ENCODE data around the gene CIDEB. TPM values are rescaled to one million over a fixed set of nuclear protein-coding genes. Genes with fewer than 3 reads are reported as not detected.

Gene CIDEB
- 67.7 TPM for total RNA-seq (2013)
- polyA plus RNA-seq (100 to 1,000 TPM in 1 of 3 donors, 10 to 100 TPM in 2; 36.4 to 126 (median 63.8) TPM), polyA minus RNA-seq (81.2 and 120 TPM in 2 replicates), total RNA-seq (3.0 to 28.9 (median 23.0) reads per million in 11 experiments)

DNA sequence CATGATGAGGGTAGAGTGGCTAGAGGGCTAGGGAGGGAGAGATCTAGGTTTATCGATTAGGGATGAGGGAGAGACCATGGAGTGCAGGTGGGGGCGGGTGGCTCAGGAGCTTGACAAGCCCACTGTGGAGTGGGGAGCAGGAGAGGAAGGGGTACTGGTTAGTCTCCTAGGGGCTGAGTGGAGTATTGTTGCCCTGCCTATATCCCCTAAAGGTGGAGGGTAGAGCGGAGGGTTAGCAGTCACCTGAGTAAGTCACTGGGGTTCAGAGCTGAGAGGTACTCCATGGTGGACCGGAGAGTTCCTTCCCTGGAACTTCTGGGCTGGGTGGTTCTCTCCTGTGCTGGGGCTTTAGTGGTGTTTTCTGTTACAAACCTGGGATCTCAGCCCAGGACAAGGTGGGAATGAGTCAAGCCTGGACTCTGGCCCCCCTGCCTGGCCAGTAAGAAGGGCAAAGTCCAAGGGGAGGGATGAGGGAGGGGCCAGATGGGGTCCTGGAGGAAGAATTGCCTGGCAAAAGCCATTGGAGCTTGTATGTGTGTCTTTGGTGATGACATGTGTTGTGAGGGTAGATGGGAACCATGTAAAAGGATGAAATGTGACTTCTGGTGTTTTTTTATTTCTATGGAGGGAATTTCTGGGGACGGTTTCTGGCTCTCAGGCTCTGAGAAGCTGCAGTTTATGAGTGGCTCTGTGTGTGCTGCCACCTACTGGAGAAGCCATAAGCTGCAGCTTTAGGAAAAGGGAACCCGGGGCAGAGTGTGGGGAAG, at the start of gene CIDEB:
CIDEB (minus strand) TSS at position 403 of the 767 bp plus-strand sequence; CDS start at position 284, 119 bp downstream.
- Histone ChIP-seq H3K36me3 (replicated peaks in 1 of 2; ENCODE audit: control insufficient read depth in 1 of 2, insufficient read depth in 2 of 2, low read length in 2 of 2) (peaks cover 55 to 64% of the 10 kb centered on the region in 2 donors), H3K27ac (ENCODE audit: low read depth in 1 of 2, low read length in 2 of 2) (peak within 1 kb of the TSS; percentile 9 to 57), H3K4me3 (replicated peaks in 1 of 3; ENCODE audit: low read depth in 2 of 3, low read length in 3 of 3) (peak within 1 kb of the TSS in 1 of 3 experiments; percentile 84), H3K27me3 (ENCODE audit: control insufficient read depth in 2 of 2, insufficient read depth in 2 of 2, low read length in 2 of 2) (no peaks in the 10 kb centered on the region), H3K79me2 (ENCODE audit: insufficient read depth, low read length) (peaks cover 81% of the 10 kb centered on the region), H2AFZ (ENCODE audit: insufficient read depth, low read depth, low read length, poor library complexity, severe bottlenecking) (no peak within 1 kb of the TSS), H4K20me1 (ENCODE audit: insufficient read depth, low read length) (peaks cover 62% of the 10 kb centered on the region), H3K9ac (ENCODE audit: insufficient read depth, low read length, poor library complexity, severe bottlenecking) (no peak within 1 kb of the TSS), H3K9me3 (replicated peaks in 1 of 2; ENCODE audit: control insufficient read depth in 1 of 2, insufficient read depth in 1 of 2, low read length in 2 of 2) (no peaks in the 10 kb centered on the region), H3K4me2 (replicated peaks; ENCODE audit: extremely low read depth, low read length, poor library complexity, severe bottlenecking) (peak within 1 kb of the TSS; percentile 93), H3K4me1 (ENCODE audit: control insufficient read depth in 1 of 2, insufficient read depth in 2 of 2, low read length in 2 of 2) (peaks cover 46 to 53% of the 10 kb centered on the region in 2 donors)
- Mint-ChIP-seq H3K36me3 (peaks cover 65 to 76% of the 10 kb centered on the region in 2 donors), H3K4me3 (peak within 1 kb of the TSS; percentile 12 to 59), H3K9me3 (peaks cover 0 to 2% (median 0%) of the 10 kb centered on the region in 7 donors), H3K4me1 (peaks cover 49% of the 10 kb centered on the region), H3K27me3 (ENCODE audit: low read depth in 3 of 3) (no peaks in the 10 kb centered on the region), H3K27ac (peak within 1 kb of the TSS; percentile 24 to 86 (median 60))
- DNase-seq = peak; percentile 63 to 77 (median 74)
- 67% methylated on average over 6 of the region's 6 CpGs for WGBS (ENCODE audit: insufficient coverage)
- intact Hi-C loops (cut with micrococcal nuclease) = loop anchor here in 1 of 2 donors (10.0 kb wide), 1 partner anchor 93 kb away; the partner anchor contains the start of genes CHMP4A and MDP1
- peak; percentile 93 for TF ChIP-seq CTCF (IDR thresholded peaks at IDR 0.05)

GRCh38 chr14:24356208-24356607, 48.4 kb upstream of the CIDEB start:
- H3K27ac Mint-ChIP-seq = no peak overlapping the region
- DNase-seq = no peak
- Histone ChIP-seq H3K9me3 (replicated peaks in 1 of 2; ENCODE audit: control insufficient read depth in 1 of 2, insufficient read depth in 1 of 2, low read length in 2 of 2) (no peaks in the 10 kb centered on the region), H4K20me1 (ENCODE audit: insufficient read depth, low read length) (no peaks in the 10 kb centered on the region), H3K79me2 (ENCODE audit: insufficient read depth, low read length) (no peaks in the 10 kb centered on the region), H2AFZ (ENCODE audit: insufficient read depth, low read depth, low read length, poor library complexity, severe bottlenecking) (no peak overlapping the region), H3K4me2 (replicated peaks; ENCODE audit: extremely low read depth, low read length, poor library complexity, severe bottlenecking) (no peak overlapping the region), H3K9ac (ENCODE audit: insufficient read depth, low read length, poor library complexity, severe bottlenecking) (no peak overlapping the region), H3K4me3 (replicated peaks in 1 of 3; ENCODE audit: low read depth in 2 of 3, low read length in 3 of 3) (no peak overlapping the region), H3K27ac (ENCODE audit: low read depth in 1 of 2, low read length in 2 of 2) (no peak overlapping the region), H3K36me3 (replicated peaks in 1 of 2; ENCODE audit: control insufficient read depth in 1 of 2, insufficient read depth in 2 of 2, low read length in 2 of 2) (no peaks in the 10 kb centered on the region), H3K27me3 (ENCODE audit: control insufficient read depth in 2 of 2, insufficient read depth in 2 of 2, low read length in 2 of 2) (no peaks in the 10 kb centered on the region), H3K4me1 (ENCODE audit: control insufficient read depth in 1 of 2, insufficient read depth in 2 of 2, low read length in 2 of 2) (peaks cover 11 to 13% of the 10 kb centered on the region in 2 donors)
- peaks cover 18% of the 10 kb centered on the region for H3K4me1 Mint-ChIP-seq
- no peak for TF ChIP-seq CTCF (IDR thresholded peaks at IDR 0.05)
- H3K9me3 Mint-ChIP-seq = no peaks in the 10 kb centered on the region
- no peak overlapping the region for H3K4me3 Mint-ChIP-seq
- WGBS (ENCODE audit: insufficient coverage) = 94% methylated on average over 3 of the region's 4 CpGs
- intact Hi-C loops (cut with micrococcal nuclease) = no loop called here
- H3K27me3 Mint-ChIP-seq (ENCODE audit: low read depth in 3 of 3) = peaks cover 1 to 9% (median 3%) of the 10 kb centered on the region in 3 donors
- no peaks in the 10 kb centered on the region for H3K36me3 Mint-ChIP-seq
